Spinal cord (tissue), 10 donors: Measurements from ENCODE around the gene TIMM17B. TPM values are rescaled to one million over a fixed set of nuclear protein-coding genes. Genes with fewer than 3 reads are reported as not detected.
A peak's percentile ranks its signal among the peaks of the same experiment; 100 is the strongest.

ENCODE experiments used
- DNase-seq, 6 donors: peaks; one replicate each; pipeline versions ENCODE4 v3.0.0 to v3.0.0-alpha.2; 2013 to 2015; ENCODE audit warnings: low spot score in 6 of 6, low read depth in 4 of 6
- H3K27ac ChIP-seq: one replicate; pipeline ENCODE4 v1.5.1; 2013; ENCODE audit warnings: low read depth, low read length, control low read depth
- H3K27me3 ChIP-seq: one replicate; pipeline ENCODE4 v1.6.1; 2013; ENCODE audit warnings: low read length; ENCODE audit not compliant: control insufficient read depth, insufficient read depth
- H3K36me3 ChIP-seq: one replicate; pipeline ENCODE4 v1.6.1; 2013; ENCODE audit warnings: low read length; ENCODE audit not compliant: control insufficient read depth, insufficient read depth
- H3K4me1 ChIP-seq: one replicate; pipeline ENCODE4 v1.6.1; 2013; ENCODE audit warnings: low read length; ENCODE audit not compliant: control insufficient read depth, insufficient read depth
- H3K4me3 ChIP-seq: one replicate; pipeline ENCODE4 v1.5.1; 2013; ENCODE audit warnings: low read depth, low read length, control low read depth
- H3K9me3 ChIP-seq: one replicate; pipeline ENCODE4 v1.6.1; 2013; ENCODE audit warnings: low read length; ENCODE audit not compliant: control insufficient read depth, insufficient read depth
- WGBS: methylation state at CpG from one replicate; pipeline ENCODE4 v1.1.5; 2013; ENCODE audit warnings: missing lambda C conversion rate; ENCODE audit not compliant: insufficient coverage; 5-methylcytosine and 5-hydroxymethylcytosine counted together
- polyA plus RNA-seq, 2 donors: library from polyadenylated mRNA; unstranded; fragments of 120-200 nt; gene quantifications; one replicate each; pipeline ENCODE4 v1.2.1, GENCODE V29; 2013; ENCODE audit not compliant: insufficient read length in 2 of 2
- total RNA-seq, 2 donors: library from RNA; depleted of rRNA in 1 of 2; stranded (reverse); fragments of 120-200 nt in 1 of 2; fragments of >200 nt in 1 of 2; gene quantifications; one replicate each; pipeline versions ENCODE4 v1.2.3 to v1.2.4, GENCODE V29; 2013 to 2014
- donor health status: healthy.

Gene TIMM17B
- total and polyA plus RNA-seq, 4 donors: 18.0 to 53.8 (median 45.9) TPM

DNA sequence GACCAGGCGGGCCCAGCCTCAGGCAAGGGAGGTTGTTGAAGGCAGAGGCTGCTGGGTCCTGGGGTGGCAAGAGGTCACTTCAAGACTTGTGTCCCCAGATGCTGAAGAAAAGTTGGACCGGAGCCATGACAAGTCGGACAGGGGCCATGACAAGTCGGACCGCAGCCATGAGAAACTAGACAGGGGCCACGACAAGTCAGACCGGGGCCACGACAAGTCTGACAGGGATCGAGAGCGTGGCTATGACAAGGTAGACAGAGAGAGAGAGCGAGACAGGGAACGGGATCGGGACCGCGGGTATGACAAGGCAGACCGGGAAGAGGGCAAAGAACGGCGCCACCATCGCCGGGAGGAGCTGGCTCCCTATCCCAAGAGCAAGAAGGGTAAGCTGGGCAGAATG, 4.6 kb upstream of the TIMM17B start:
- no peak for DNase-seq
- no peak overlapping the region for H3K4me3 ChIP-seq
- no peaks in the 10 kb centered on the region for H3K27me3 ChIP-seq
- peaks cover 48% of the 10 kb centered on the region for H3K36me3 ChIP-seq
- no peak overlapping the region for H3K27ac ChIP-seq
- peaks cover 9% of the 10 kb centered on the region for H3K4me1 ChIP-seq
- H3K9me3 ChIP-seq: no peaks in the 10 kb centered on the region
- WGBS: 91% methylated on average over 20 of the region's 20 CpGs

DNA sequence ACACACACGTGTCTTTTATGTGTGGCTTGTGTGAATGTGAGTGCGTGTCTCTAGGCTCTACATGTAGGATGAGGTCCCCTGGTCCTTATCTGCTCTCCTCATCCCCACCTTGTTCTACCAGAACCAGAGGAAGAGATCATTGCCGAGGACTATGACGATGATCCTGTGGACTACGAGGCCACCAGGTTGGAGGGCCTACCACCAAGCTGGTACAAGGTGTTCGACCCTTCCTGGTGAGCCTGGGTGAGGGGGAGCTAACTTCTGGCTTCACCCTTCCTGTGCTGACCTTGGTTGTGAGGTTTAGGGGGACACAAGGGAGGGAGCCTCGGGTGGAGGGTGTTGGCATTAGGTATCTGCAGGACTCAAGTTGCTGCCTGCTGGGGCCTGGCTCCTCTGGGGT, 3.5 kb upstream of the TIMM17B start:
- Histone ChIP-seq H3K27me3 (no peaks in the 10 kb centered on the region), H3K4me3 (no peak overlapping the region), H3K9me3 (no peaks in the 10 kb centered on the region), H3K36me3 (peaks cover 42% of the 10 kb centered on the region), H3K27ac (no peak overlapping the region), H3K4me1 (peaks cover 15% of the 10 kb centered on the region)
- 81% methylated on average over 5 of the region's 7 CpGs for WGBS
- no peak for DNase-seq

- H3K27me3 ChIP-seq: no peaks in the 10 kb centered on the region
- peaks cover 18% of the 10 kb centered on the region for H3K4me1 ChIP-seq
- 91% methylated on average over 7 of the region's 8 CpGs for WGBS
- no peak overlapping the region for H3K27ac ChIP-seq
- no peak overlapping the region for H3K4me3 ChIP-seq
- no peak for DNase-seq
- no peaks in the 10 kb centered on the region for H3K9me3 ChIP-seq
- H3K36me3 ChIP-seq: peaks cover 28% of the 10 kb centered on the region
Observed at GRCh38 chrX:48899078-48899410, 1.5 kb upstream of the TIMM17B start.

GRCh38 chrX:48897157-48897624, 377 bp downstream of the TIMM17B start:
- peak overlapping the region; percentile 83 for H3K4me3 ChIP-seq
- DNase-seq: peak in 2 of 6 donors; percentile 87 to 93
- no peaks in the 10 kb centered on the region for H3K9me3 ChIP-seq
- 27% methylated on average over 38 of the region's 38 CpGs for WGBS
- H3K4me1 ChIP-seq: peaks cover 20% of the 10 kb centered on the region
- peaks cover 29% of the 10 kb centered on the region for H3K36me3 ChIP-seq
- H3K27me3 ChIP-seq: no peaks in the 10 kb centered on the region
- peak overlapping the region; percentile 97 for H3K27ac ChIP-seq

DNA sequence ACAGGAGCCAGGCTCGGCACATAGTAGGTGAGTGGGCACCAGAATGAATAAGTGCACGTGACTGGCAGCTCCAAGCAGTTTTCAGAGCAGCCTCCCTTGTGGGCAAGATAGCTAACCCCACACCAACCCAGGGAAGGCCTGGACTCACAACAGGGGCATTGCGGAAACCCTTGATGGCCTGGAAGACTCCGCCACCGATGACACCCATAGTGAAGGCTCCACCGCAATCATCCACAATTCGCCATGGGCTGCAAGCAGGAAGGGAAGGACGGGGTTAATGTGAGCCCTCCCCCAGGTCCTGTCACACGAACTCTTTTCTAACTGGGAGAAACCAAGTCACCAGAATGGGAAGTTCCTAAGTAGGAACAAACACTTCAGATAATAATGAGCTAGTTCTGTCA, 957 bp downstream of the TIMM17B start:
- Histone ChIP-seq H3K36me3 (peaks cover 23% of the 10 kb centered on the region), H3K27me3 (no peaks in the 10 kb centered on the region), H3K27ac (peak overlapping the region; percentile 97), H3K9me3 (no peaks in the 10 kb centered on the region), H3K4me1 (peaks cover 26% of the 10 kb centered on the region), H3K4me3 (peak overlapping the region; percentile 83)
- WGBS: 66% methylated on average over 5 of the region's 9 CpGs
- peak in 2 of 6 donors; percentile 66 to 84 for DNase-seq

DNA sequence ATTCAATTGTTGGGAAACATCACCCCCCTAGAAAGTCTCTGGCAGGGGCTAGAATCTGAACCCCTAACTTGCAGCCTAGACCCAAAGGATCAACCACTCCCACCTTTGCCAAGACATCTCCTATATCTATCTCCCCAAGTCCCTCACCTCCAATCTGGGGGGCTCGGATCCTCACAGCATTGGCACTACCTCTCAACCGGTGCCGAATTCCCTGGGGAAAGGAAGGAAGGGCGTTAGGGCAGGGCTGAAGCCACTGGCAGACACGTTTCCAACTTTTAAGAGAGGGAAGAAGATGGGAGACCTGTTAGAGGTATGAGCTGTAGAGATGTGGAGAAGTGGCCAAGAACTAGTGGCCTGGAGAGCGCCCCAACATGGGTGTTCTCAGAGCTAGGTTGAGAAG, 2.7 kb downstream of the TIMM17B start:
- Histone ChIP-seq H3K36me3 (peaks cover 16% of the 10 kb centered on the region), H3K4me3 (no peak overlapping the region), H3K4me1 (peaks cover 27% of the 10 kb centered on the region), H3K27ac (no peak overlapping the region), H3K27me3 (no peaks in the 10 kb centered on the region), H3K9me3 (no peaks in the 10 kb centered on the region)
- WGBS: 86% methylated on average over 5 of the region's 6 CpGs
- DNase-seq: no peak

DNA sequence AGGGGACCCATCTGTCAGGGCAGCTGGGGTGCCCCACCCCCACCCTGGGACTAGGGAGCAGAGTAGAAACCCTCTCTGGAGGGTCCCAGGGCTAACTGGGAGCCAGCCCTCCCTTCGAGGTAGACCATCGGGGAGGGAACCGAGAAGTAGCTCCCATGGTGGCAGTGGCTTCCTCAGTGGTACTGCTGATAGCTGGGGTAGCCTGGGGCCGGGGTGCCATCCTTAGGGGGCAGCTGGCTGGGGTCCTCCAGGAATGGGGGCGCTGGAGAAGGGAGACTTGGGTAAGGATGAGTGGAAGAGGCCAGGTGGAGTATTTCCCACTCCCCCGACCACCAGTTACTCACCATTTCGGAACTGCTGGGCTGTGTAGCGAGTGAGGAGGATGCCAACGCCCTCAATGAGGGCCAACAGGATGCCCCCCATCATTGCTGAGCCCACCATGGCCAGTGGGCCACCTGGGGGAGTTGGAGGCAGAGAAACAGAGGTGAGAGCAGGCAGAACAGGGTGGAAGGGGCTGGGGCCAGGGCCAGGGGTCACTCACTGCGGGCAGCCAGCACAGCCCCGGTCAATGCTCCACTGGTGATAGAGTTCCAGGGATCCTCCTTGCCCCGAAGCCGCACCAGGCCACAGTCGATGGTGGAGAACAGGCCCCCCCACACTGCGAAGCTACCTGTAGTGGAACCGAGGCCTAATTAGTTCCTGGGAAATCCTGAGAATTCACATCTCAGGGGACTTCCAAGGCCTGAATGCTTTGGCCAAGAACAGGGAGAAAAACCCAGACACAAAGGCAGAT, 3.8 kb downstream of the TIMM17B start:
- H3K4me1 ChIP-seq: peaks cover 20% of the 10 kb centered on the region
- WGBS: 81% methylated on average over 15 of the region's 16 CpGs
- H3K36me3 ChIP-seq: peaks cover 12% of the 10 kb centered on the region
- no peaks in the 10 kb centered on the region for H3K27me3 ChIP-seq
- no peaks in the 10 kb centered on the region for H3K9me3 ChIP-seq
- H3K4me3 ChIP-seq: no peak overlapping the region
- H3K27ac ChIP-seq: no peak overlapping the region
- DNase-seq: no peak

DNA sequence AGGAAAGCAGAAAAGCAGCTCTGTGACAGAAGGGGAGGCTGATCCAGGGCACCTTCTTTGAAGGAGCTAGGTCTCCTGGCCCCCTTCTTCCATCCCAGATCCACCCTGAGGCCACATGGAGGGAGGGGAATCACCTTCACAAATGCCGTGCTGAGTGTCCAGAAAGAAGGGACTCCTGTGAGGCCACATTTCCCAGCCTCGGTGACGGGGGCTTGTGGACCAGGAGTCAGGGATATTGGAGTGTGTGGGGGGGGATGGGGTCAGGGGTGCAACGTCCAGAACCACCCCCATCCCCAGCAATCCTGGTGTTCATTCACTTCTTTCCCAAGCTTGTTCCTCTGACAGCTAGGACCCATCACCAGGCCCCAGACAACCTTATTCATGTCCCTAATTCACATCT, 4.7 kb downstream of the TIMM17B start:
- H3K36me3 ChIP-seq: peaks cover 12% of the 10 kb centered on the region
- DNase-seq: no peak
- no peaks in the 10 kb centered on the region for H3K27me3 ChIP-seq
- no peak overlapping the region for H3K4me3 ChIP-seq
- no peaks in the 10 kb centered on the region for H3K9me3 ChIP-seq
- H3K27ac ChIP-seq: no peak overlapping the region
- peaks cover 18% of the 10 kb centered on the region for H3K4me1 ChIP-seq
- WGBS: 100% methylated on average over 1 of the region's 4 CpGs

GRCh38 chrX:48891402-48892288, 5.9 kb downstream of the TIMM17B start:
- Histone ChIP-seq H3K4me1 (peaks cover 17% of the 10 kb centered on the region), H3K9me3 (no peaks in the 10 kb centered on the region), H3K4me3 (peak overlapping the region; percentile 42), H3K27ac (peak overlapping the region; percentile 15), H3K36me3 (peaks cover 12% of the 10 kb centered on the region), H3K27me3 (no peaks in the 10 kb centered on the region)
- peak in 4 of 6 donors; percentile 47 to 91 (median 74) for DNase-seq
- WGBS: 29% methylated on average over 68 of the region's 68 CpGs
